Panc1 (cell line): ENCODE data around the gene RBP5. TPM values are rescaled to one million over a fixed set of nuclear protein-coding genes. Genes with fewer than 3 reads are reported as not detected.

Experiments
- ATAC-seq: fragments of 200-7000 bp; cut with Tn5 transposase; 2 replicates; pipeline ENCODE4 v1.9.1; 2020; ENCODE audit warnings: mild to moderate bottlenecking, moderate library complexity
- BruUV-seq: library from RNA; stranded (reverse); fragments of 400-500 nt; replicated peaks from 2 replicates; lab custom pipeline; 2021; lab: Mats Ljungman, UMichigan
- CTCF ChIA-PET: fragments of 300-600 bp; sonication (Branson Sonifier 250); formaldehyde crosslinking; loops from one replicate; lab custom pipeline; 2022; ENCODE audit warnings: antibody characterized with exemption; lab: Charles Lee
- POLR2A ChIA-PET: fragments of 300-600 bp; sonication (Branson Sonifier 250); formaldehyde crosslinking; loops from one replicate; lab custom pipeline; 2022; ENCODE audit warnings: antibody characterized with exemption; lab: Charles Lee
- DNase-seq: peaks from one replicate; pipeline ENCODE4 v3.0.0-alpha.2; 2010; ENCODE audit warnings: low read depth, low spot score
- H3K27ac ChIP-seq: 2 replicates; pipeline ENCODE4 v1.5.1; 2011; ENCODE audit warnings: mild to moderate bottlenecking, low read length, inconsistent platforms
- H3K27me3 ChIP-seq: fragments of 200-500 bp; sonication (Bioruptor generic); 2 replicates; pipeline ENCODE4 v1.6.0; 2014; ENCODE audit warnings: low read length, inconsistent platforms; ENCODE audit not compliant: control insufficient read depth, insufficient read depth
- H3K36me3 ChIP-seq: fragments of 200-500 bp; sonication (Bioruptor generic); 2 replicates; pipeline ENCODE4 v1.5.1; 2014; ENCODE audit warnings: inconsistent platforms, mild to moderate bottlenecking, low read length, moderate library complexity; ENCODE audit not compliant: control insufficient read depth, insufficient read depth
- H3K4me1 ChIP-seq: 2 replicates; pipeline ENCODE4 v1.5.1; 2011; ENCODE audit warnings: inconsistent platforms, mild to moderate bottlenecking, low read length, moderate library complexity; ENCODE audit not compliant: control insufficient read depth, insufficient read depth
- H3K4me3 ChIP-seq, 2 experiments: 2 replicates each; pipeline ENCODE4 v1.5.1; 2011 to 2012; ENCODE audit warnings: low read depth in 2 of 2, low read length in 2 of 2, mild to moderate bottlenecking in 2 of 2, inconsistent platforms in 1 of 2, moderate library complexity in 1 of 2
- H3K9me3 ChIP-seq: fragments of 200-500 bp; sonication (Bioruptor generic); 2 replicates; pipeline ENCODE4 v1.5.1; 2014; ENCODE audit warnings: low read depth, mild to moderate bottlenecking, inconsistent platforms, low read length, moderate library complexity; ENCODE audit not compliant: control insufficient read depth, insufficient read depth
- POLR2AphosphoS5 ChIP-seq: IDR thresholded peaks from 2 replicates; pipeline ENCODE4 v1.6.1; 2012; ENCODE audit warnings: mild to moderate bottlenecking, low read depth, low read length, moderate library complexity
- SIN3A ChIP-seq: IDR thresholded peaks from 2 replicates; pipeline ENCODE4 v1.6.1; 2012; ENCODE audit warnings: low read depth, mild to moderate bottlenecking, low read length, moderate library complexity, borderline replicate concordance; ENCODE audit not compliant: insufficient read depth
- TCF7L2 ChIP-seq: IDR thresholded peaks from 2 replicates; pipeline ENCODE4 v1.6.1; 2011; ENCODE audit warnings: mild to moderate bottlenecking, low read depth, low read length, inconsistent platforms
- in situ Hi-C: cut with HindIII; loops from 2 replicates; pipeline ENCODE4 v1.10.0; 2016; ENCODE audit warnings: low sequenced_read_pairs, low pct_unique_long_range_greater_than_20kb
- intact Hi-C: fragments of 100-400 bp; cut with micrococcal nuclease; formaldehyde crosslinking; loops from one replicate; pipeline ENCODE4 v1.10.0; 2022; ENCODE audit not compliant: unreplicated experiment
- total RNA-seq: library from RNA; stranded (reverse); gene quantifications from one replicate; pipeline ENCODE4 v1.2.1, GENCODE V29; 2021; ENCODE audit not compliant: unreplicated experiment
- TF ChIP-seq, protein P1 (sequence below), 2 experiments: IDR thresholded peaks; 2 replicates each; pipeline ENCODE4 v1.6.1; 2011 to 2012; ENCODE audit warnings: low read depth in 2 of 2, control low read depth in 1 of 2, low read length in 1 of 2, mild to moderate bottlenecking in 1 of 2, moderate library complexity in 1 of 2; ENCODE audit not compliant: insufficient read depth in 1 of 2
- TF ChIP-seq, protein P2 (sequence below): fragments of 450-650 bp; IDR thresholded peaks from 2 replicates; pipeline ENCODE4 v1.5.1; 2017; ENCODE audit warnings: mild to moderate bottlenecking

RBP5 gene
- total RNA-seq, 1 experiment from 2014 or later, result not detected

DNA sequence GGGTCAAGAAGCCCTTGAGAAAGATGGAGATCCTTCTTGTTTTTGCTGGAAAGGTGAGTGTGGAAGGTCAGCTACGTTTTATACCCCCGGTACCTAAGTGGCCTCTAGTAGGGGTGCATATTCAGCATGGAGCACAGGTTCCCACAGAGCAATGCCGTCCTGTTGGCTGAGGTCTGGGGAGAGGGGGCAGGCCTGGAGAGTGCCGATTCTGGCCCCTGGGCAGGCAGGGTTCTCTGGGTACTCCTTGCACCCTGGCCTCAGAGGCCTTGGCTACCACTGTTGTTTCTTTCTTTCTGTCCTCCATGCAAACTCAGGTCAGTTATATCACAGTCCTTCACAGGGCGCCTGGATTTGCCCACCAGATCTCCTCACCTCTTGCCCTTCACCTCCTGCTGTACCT is 8.5 kb downstream of the RBP5 start:
- CTCF ChIA-PET, result no interaction called here
- no peak overlapping the region for H3K4me3 ChIP-seq
- no peaks in the 10 kb centered on the region for H3K27me3 ChIP-seq
- no peak overlapping the region for H3K27ac ChIP-seq
- ATAC-seq (no peak), DNase-seq (no peak)
- in situ Hi-C loops, result no loop called here
- POLR2A ChIA-PET, result no interaction called here
- H3K9me3 ChIP-seq, result no peaks in the 10 kb centered on the region
- BruUV-seq, result no TSS peak
- no peaks in the 10 kb centered on the region for H3K4me1 ChIP-seq
- H3K36me3 ChIP-seq, result no peaks in the 10 kb centered on the region
- TF ChIP-seq SIN3A, result no peak
- TF ChIP-seq, protein P1, sequence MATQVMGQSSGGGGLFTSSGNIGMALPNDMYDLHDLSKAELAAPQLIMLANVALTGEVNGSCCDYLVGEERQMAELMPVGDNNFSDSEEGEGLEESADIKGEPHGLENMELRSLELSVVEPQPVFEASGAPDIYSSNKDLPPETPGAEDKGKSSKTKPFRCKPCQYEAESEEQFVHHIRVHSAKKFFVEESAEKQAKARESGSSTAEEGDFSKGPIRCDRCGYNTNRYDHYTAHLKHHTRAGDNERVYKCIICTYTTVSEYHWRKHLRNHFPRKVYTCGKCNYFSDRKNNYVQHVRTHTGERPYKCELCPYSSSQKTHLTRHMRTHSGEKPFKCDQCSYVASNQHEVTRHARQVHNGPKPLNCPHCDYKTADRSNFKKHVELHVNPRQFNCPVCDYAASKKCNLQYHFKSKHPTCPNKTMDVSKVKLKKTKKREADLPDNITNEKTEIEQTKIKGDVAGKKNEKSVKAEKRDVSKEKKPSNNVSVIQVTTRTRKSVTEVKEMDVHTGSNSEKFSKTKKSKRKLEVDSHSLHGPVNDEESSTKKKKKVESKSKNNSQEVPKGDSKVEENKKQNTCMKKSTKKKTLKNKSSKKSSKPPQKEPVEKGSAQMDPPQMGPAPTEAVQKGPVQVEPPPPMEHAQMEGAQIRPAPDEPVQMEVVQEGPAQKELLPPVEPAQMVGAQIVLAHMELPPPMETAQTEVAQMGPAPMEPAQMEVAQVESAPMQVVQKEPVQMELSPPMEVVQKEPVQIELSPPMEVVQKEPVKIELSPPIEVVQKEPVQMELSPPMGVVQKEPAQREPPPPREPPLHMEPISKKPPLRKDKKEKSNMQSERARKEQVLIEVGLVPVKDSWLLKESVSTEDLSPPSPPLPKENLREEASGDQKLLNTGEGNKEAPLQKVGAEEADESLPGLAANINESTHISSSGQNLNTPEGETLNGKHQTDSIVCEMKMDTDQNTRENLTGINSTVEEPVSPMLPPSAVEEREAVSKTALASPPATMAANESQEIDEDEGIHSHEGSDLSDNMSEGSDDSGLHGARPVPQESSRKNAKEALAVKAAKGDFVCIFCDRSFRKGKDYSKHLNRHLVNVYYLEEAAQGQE (IDR thresholded peaks at IDR 0.05; ENCODE audit: insufficient read depth in 1 of 2, low read depth in 2 of 2, low read length in 1 of 2), result no peak
- no peak for TF ChIP-seq TCF7L2
- no peak for TF ChIP-seq POLR2AphosphoS5
- TF ChIP-seq, protein P2, sequence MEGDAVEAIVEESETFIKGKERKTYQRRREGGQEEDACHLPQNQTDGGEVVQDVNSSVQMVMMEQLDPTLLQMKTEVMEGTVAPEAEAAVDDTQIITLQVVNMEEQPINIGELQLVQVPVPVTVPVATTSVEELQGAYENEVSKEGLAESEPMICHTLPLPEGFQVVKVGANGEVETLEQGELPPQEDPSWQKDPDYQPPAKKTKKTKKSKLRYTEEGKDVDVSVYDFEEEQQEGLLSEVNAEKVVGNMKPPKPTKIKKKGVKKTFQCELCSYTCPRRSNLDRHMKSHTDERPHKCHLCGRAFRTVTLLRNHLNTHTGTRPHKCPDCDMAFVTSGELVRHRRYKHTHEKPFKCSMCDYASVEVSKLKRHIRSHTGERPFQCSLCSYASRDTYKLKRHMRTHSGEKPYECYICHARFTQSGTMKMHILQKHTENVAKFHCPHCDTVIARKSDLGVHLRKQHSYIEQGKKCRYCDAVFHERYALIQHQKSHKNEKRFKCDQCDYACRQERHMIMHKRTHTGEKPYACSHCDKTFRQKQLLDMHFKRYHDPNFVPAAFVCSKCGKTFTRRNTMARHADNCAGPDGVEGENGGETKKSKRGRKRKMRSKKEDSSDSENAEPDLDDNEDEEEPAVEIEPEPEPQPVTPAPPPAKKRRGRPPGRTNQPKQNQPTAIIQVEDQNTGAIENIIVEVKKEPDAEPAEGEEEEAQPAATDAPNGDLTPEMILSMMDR, result no peak
- intact Hi-C loops, result no loop called here

DNA sequence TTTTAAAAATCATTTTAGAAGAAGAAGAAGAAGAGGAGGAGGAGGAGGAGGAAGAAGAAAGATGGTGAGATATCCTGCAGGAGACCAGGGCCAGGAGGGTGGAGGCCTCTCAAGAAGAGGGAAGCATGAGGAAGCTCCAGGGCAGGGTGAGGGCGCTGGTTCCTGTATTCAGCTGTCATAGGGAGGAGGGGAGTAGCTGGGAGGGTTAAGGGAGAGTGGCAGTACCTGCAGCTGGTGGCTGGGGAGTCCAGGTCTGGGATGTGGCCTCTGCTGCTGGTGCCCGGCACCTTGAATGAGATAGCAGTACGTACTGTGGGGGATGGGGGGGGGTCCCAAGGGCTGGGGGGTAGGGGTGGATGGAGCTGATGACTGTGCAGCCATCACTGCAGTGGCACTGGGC is 9.8 kb downstream of the RBP5 start:
- ChIA-PET CTCF (interaction anchor here (0.7 kb wide), 1 partner anchor 22 kb away, joined by 4 read pairs; no protein-coding TSS in a partner anchor), POLR2A (no interaction called here)
- in situ Hi-C loops (no loop called here), intact Hi-C loops (loop anchor here (10.0 kb wide), 1 partner anchor 174 kb away; the partner anchor contains the start of genes C12orf57 and RNU7-1)
- H3K9me3 ChIP-seq, result no peaks in the 10 kb centered on the region
- BruUV-seq, result no TSS peak
- no peak overlapping the region for H3K27ac ChIP-seq
- H3K27me3 ChIP-seq, result no peaks in the 10 kb centered on the region
- no peak overlapping the region for H3K4me3 ChIP-seq
- H3K4me1 ChIP-seq, result no peaks in the 10 kb centered on the region
- H3K36me3 ChIP-seq, result no peaks in the 10 kb centered on the region
- no peak for DNase-seq
- no peak for TF ChIP-seq SIN3A
- TF ChIP-seq, protein P1 (IDR thresholded peaks at IDR 0.05; ENCODE audit: insufficient read depth in 1 of 2, low read depth in 2 of 2, low read length in 1 of 2), result no peak
- TF ChIP-seq, protein P2, result no peak
- no peak for TF ChIP-seq POLR2AphosphoS5
- TF ChIP-seq TCF7L2, result no peak
- ATAC-seq, result no peak
